ENCODE data around the gene CD247. TPM values are rescaled to one million over a fixed set of nuclear protein-coding genes. Genes with fewer than 3 reads are reported as not detected.

The CD247 gene
- total RNA-seq, 4 donors from 2014 or later = 1.3 to 3.1 (median 1.4) TPM

GRCh38 chr1:167438171-167439138, 79.9 kb downstream of the CD247 start:
- Histone ChIP-seq H3K4me1 (peaks cover 3 to 6% of the 10 kb centered on the region in 2 donors), H3K27me3 (no peaks in the 10 kb centered on the region), H3K36me3 (no peaks in the 10 kb centered on the region), H3K4me3 (replicated peaks in 1 of 3) (no peak overlapping the region), H3K9me3 (no peaks in the 10 kb centered on the region), H3K27ac (no peak overlapping the region)
- intact Hi-C loops (cut with DNase I) = no loop called here
- 75 to 84% methylated on average over 17 of the region's 17 CpGs for WGBS, 2 donors
- TF ChIP-seq CTCF (IDR thresholded peaks at IDR 0.05) (no peak), POLR2A (IDR thresholded peaks at IDR 0.05) (no peak)
- DNase-seq = no peak

DNA sequence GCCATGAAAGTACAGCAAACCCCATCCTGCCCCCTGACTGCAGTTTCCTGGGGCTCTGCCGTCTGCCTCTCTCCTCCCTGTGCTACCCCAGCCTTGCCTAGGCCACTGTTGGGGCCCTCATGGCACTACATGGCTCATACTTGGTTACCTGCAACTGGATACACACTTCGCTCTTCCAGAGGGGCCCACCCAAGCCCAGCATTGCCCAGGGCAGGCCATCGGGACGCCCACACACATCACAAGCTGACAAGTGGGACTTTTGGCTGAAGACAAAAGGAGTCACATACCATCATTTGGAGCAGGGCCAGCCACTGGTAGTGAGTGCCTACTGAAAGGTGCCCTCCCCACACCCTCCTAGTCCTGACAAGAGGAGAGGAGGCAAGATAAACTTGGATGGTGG, 82.8 kb downstream of the CD247 start:
- no peak for DNase-seq
- intact Hi-C loops (cut with DNase I) = no loop called here
- no peak for TF ChIP-seq POLR2A (IDR thresholded peaks at IDR 0.05)
- TF ChIP-seq CTCF (IDR thresholded peaks at IDR 0.05) = no peak
- no peak overlapping the region for H3K4me3 ChIP-seq (replicated peaks in 1 of 3)
- H3K4me1 ChIP-seq = peaks cover 3 to 6% of the 10 kb centered on the region in 2 donors
- H3K36me3 ChIP-seq = no peaks in the 10 kb centered on the region
- WGBS, 2 donors = 86 to 95% methylated on average over 4 of the region's 4 CpGs
- H3K27ac ChIP-seq = no peak overlapping the region
- H3K9me3 ChIP-seq = no peaks in the 10 kb centered on the region
- H3K27me3 ChIP-seq = no peaks in the 10 kb centered on the region

- Histone ChIP-seq H3K36me3 (no peaks in the 10 kb centered on the region), H3K4me1 (peaks cover 2 to 3% of the 10 kb centered on the region in 2 donors), H3K9me3 (no peaks in the 10 kb centered on the region), H3K27ac (no peak overlapping the region), H3K4me3 (replicated peaks in 1 of 3) (no peak overlapping the region), H3K27me3 (no peaks in the 10 kb centered on the region)
- WGBS, 2 donors = 75 to 90% methylated on average over 2 to 6 of the region's 6 CpGs
- DNase-seq = no peak
- no peak for TF ChIP-seq CTCF (IDR thresholded peaks at IDR 0.05)
- no peak for TF ChIP-seq POLR2A (IDR thresholded peaks at IDR 0.05)
- intact Hi-C loops (cut with DNase I) = no loop called here
Observed at GRCh38 chr1:167434306-167434705, 84.0 kb downstream of the CD247 start.

DNA sequence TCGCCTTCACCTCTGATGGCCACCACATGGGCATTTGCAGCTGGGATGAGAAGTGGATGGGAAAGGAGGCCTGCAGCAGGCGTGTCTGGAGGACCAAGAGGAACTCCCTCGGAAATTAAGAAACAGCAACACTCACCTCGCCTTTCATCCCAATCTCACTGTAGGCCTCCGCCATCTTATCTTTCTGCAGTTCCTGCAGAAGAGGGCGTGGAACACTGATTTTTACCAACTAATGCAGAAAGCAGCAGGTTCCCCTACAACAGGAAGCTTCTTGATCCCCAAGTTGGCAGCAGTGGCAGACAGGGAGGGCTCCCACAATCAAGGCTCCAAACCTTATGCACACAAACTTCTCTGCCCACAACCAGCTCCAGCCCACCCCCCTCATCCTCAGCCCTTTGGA, 84.4 kb downstream of the CD247 start:
- H3K4me1 ChIP-seq = no peaks in the 10 kb centered on the region
- TF ChIP-seq CTCF (IDR thresholded peaks at IDR 0.05) (no peak), POLR2A (IDR thresholded peaks at IDR 0.05) (no peak)
- H3K27me3 ChIP-seq = no peaks in the 10 kb centered on the region
- DNase-seq = no peak
- no peaks in the 10 kb centered on the region for H3K9me3 ChIP-seq
- no peaks in the 10 kb centered on the region for H3K36me3 ChIP-seq
- intact Hi-C loops (cut with DNase I) = no loop called here
- 94 to 99% methylated on average over 6 of the region's 6 CpGs for WGBS, 2 donors
- H3K27ac ChIP-seq = no peak overlapping the region
- no peak overlapping the region for H3K4me3 ChIP-seq (replicated peaks in 1 of 3)

GRCh38 chr1:167432780-167433179, 85.5 kb downstream of the CD247 start:
- TF ChIP-seq POLR2A (IDR thresholded peaks at IDR 0.05) (no peak), CTCF (IDR thresholded peaks at IDR 0.05) (no peak)
- no peak for DNase-seq
- no peak overlapping the region for H3K4me3 ChIP-seq (replicated peaks in 1 of 3)
- no peaks in the 10 kb centered on the region for H3K27me3 ChIP-seq
- H3K27ac ChIP-seq = no peak overlapping the region
- 95 to 100% methylated on average over 2 to 7 of the region's 7 CpGs for WGBS, 2 donors
- no peaks in the 10 kb centered on the region for H3K4me1 ChIP-seq
- no peaks in the 10 kb centered on the region for H3K36me3 ChIP-seq
- no peaks in the 10 kb centered on the region for H3K9me3 ChIP-seq
- intact Hi-C loops (cut with DNase I) = no loop called here

Measured in thyroid gland (tissue), 4 donors.